Measurements from ENCODE around the gene ELK1.

Gene ELK1

GRCh38 chrX:47648376-47648775 is 2.0 kb downstream of the ELK1 start:
- FAIRE-seq (no peak), DNase-seq (ENCODE audit: insufficient read length, low spot score) (no peak)

- FAIRE-seq, result no peak
- no peak for DNase-seq (ENCODE audit: insufficient read length, low spot score)
Observed at GRCh38 chrX:47646636-47647035, 3.7 kb downstream of the ELK1 start.

GRCh38 chrX:47645530-47645929 is 4.8 kb downstream of the ELK1 start:
- FAIRE-seq (no peak), DNase-seq (ENCODE audit: insufficient read length, low spot score) (no peak)

GRCh38 chrX:47644557-47645091 is 5.7 kb downstream of the ELK1 start:
- no peak for FAIRE-seq
- no peak for DNase-seq (ENCODE audit: insufficient read length, low spot score)

- no peak for FAIRE-seq
Observed at GRCh38 chrX:47643926-47644325, 6.4 kb downstream of the ELK1 start.

GRCh38 chrX:47638816-47639215 is 11.5 kb downstream of the ELK1 start:
- no peak for DNase-seq (ENCODE audit: insufficient read length, low spot score)
- no peak for FAIRE-seq

More at GRCh38 chrX:47643926-47644325, 6.4 kb downstream of the ELK1 start:
- no peak for DNase-seq (ENCODE audit: insufficient read length, low spot score)

- DNase-seq (ENCODE audit: insufficient read length, low spot score) (no peak), FAIRE-seq (no peak)
Observed at GRCh38 chrX:47637546-47638195, 12.7 kb downstream of the ELK1 start.

GRCh38 chrX:47634871-47635575 is 15.3 kb downstream of the ELK1 start:
- no peak for DNase-seq (ENCODE audit: insufficient read length, low spot score)
- FAIRE-seq, result no peak

- FAIRE-seq, result no peak
Observed at GRCh38 chrX:47633689-47634590, 16.4 kb downstream of the ELK1 start.

GRCh38 chrX:47632666-47633065 is 17.7 kb downstream of the ELK1 start:
- FAIRE-seq (no peak), DNase-seq (ENCODE audit: insufficient read length, low spot score) (no peak)

More at GRCh38 chrX:47633689-47634590, 16.4 kb downstream of the ELK1 start:
- no peak for DNase-seq (ENCODE audit: insufficient read length, low spot score)

- FAIRE-seq, result no peak
- no peak for DNase-seq (ENCODE audit: insufficient read length, low spot score)
Observed at GRCh38 chrX:47631676-47632075, 18.7 kb downstream of the ELK1 start.

- DNase-seq (ENCODE audit: insufficient read length, low spot score) (no peak), FAIRE-seq (no peak)
Observed at GRCh38 chrX:47629419-47630200, 20.8 kb downstream of the ELK1 start, which contains the start of gene CFP. Gene CFP (minus strand): TSS chrX:47629930. CDS start chrX:47629844, 86 bp downstream.

GRCh38 chrX:47628982-47629381 is 21.4 kb downstream of the ELK1 start:
- DNase-seq (ENCODE audit: insufficient read length, low spot score) (no peak), FAIRE-seq (no peak)

GRCh38 chrX:47625365-47625764 is 25.0 kb downstream of the ELK1 start:
- FAIRE-seq (no peak), DNase-seq (ENCODE audit: insufficient read length, low spot score) (no peak)

- FAIRE-seq (no peak), DNase-seq (ENCODE audit: insufficient read length, low spot score) (peak; percentile 78)
Observed at GRCh38 chrX:47623540-47624027, 26.8 kb downstream of the ELK1 start.

GRCh38 chrX:47621851-47622250 is 28.5 kb downstream of the ELK1 start:
- DNase-seq (ENCODE audit: insufficient read length, low spot score), result no peak
- no peak for FAIRE-seq

GRCh38 chrX:47620303-47620685 is 30.1 kb downstream of the ELK1 start:
- DNase-seq (ENCODE audit: insufficient read length, low spot score) (no peak), FAIRE-seq (no peak)

GRCh38 chrX:47619486-47620302 is 30.7 kb downstream of the ELK1 start, which contains the start of gene SYN1:
Gene SYN1 (minus strand): TSS chrX:47619857. CDS start chrX:47619728, 129 bp downstream.
- DNase-seq (ENCODE audit: insufficient read length, low spot score) (peak; percentile 49), FAIRE-seq (peak; percentile 77)

GRCh38 chrX:47618923-47619485 is 31.4 kb downstream of the ELK1 start:
- DNase-seq (ENCODE audit: insufficient read length, low spot score), result no peak
- no peak for FAIRE-seq

Measured in HTR-8/SVneo (cell line).